Stomach smooth muscle (tissue), 2 donors: ENCODE results near the gene IFT172.

ENCODE experiments used
- H3K27ac ChIP-seq: one replicate; pipeline ENCODE4 v1.7.0; 2013; ENCODE audit warnings: mild to moderate bottlenecking, low read length, inconsistent platforms
- H3K27me3 ChIP-seq, 2 donors: one replicate each; pipeline ENCODE4 v1.7.0; 2013; ENCODE audit warnings: low read length in 2 of 2; ENCODE audit not compliant: insufficient read depth in 2 of 2, control insufficient read depth in 1 of 2
- H3K36me3 ChIP-seq, 2 donors: one replicate each; pipeline ENCODE4 v1.7.0; 2013; ENCODE audit warnings: low read length in 2 of 2; ENCODE audit not compliant: control insufficient read depth in 2 of 2, insufficient read depth in 2 of 2
- H3K4me1 ChIP-seq: one replicate; pipeline ENCODE4 v1.7.0; 2013; ENCODE audit warnings: low read length; ENCODE audit not compliant: control insufficient read depth, insufficient read depth
- H3K4me3 ChIP-seq, 2 donors: one replicate each; pipeline ENCODE4 v1.7.0; 2013; ENCODE audit warnings: low read length in 2 of 2
- H3K9ac ChIP-seq, 2 donors: one replicate each; pipeline ENCODE4 v1.7.0; 2013; ENCODE audit warnings: low read length in 2 of 2, mild to moderate bottlenecking in 1 of 2
- H3K9me3 ChIP-seq, 2 donors: one replicate each; pipeline ENCODE4 v1.7.0; 2013; ENCODE audit warnings: low read length in 2 of 2; ENCODE audit not compliant: control insufficient read depth in 2 of 2
- donor health status: healthy.
- donor health status: Pancreatic carcinoma.

The IFT172 gene

DNA sequence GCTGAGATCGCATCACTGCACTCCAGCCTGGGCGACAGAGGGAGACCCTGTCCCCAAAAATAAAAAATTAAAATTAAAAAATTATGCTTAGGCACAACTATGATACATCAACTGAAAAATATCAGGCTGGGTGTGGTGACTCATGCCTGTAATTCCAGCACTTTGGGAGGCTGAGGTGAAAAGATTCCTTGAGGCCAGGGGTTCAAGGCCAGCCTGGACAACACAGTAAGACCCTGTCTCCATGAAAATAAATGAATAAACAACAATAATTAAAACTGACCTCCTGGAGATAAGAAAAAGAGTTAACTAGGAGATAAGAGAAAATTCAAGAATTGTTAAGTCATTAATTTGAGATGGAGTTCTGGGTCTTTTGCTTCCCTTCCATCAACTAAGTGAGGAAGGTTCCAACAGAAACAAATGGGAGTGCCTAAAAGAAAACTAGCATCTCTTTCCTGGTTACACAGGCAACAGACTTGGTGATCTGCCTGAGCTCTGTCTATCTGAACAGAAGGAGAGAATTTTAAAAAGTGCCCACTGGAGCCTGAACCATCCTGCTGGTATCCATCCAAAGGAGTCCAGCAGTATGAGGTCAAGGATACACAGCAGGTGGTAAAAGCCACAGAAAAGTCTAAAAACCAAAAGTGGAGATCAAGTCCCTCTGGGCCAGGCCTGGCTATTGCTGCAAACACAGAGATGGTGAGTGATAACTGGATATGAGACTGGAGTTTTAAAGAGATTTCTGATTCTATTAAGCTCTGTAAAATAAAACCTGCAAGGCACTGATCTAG, 89.0 kb downstream of the IFT172 start:
- Histone ChIP-seq H3K27me3 (no peaks in the 10 kb centered on the region), H3K36me3 (no peaks in the 10 kb centered on the region), H3K4me3 (no peak overlapping the region), H3K9ac (no peak overlapping the region), H3K9me3 (no peaks in the 10 kb centered on the region), H3K27ac (no peak overlapping the region), H3K4me1 (no peaks in the 10 kb centered on the region)

DNA sequence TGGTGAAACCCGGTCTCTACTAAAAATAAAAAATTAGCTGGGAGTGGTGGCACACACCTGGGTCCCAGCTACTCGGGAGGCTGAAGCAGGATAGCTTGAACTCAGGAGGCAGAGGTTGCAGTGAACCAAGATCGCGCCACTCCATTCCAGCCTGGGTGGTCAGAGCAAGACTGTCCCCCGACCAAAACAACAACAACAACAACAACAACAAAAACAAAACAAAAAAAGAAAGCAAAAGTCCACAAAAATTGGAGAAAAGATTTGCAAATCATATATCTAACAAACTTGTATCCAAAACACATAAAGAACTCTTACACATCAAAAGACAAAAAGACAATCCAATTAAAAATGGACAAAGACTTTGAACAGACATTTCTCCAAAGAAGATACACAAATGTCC, 90.6 kb downstream of the IFT172 start:
- Histone ChIP-seq H3K36me3 (no peaks in the 10 kb centered on the region), H3K27ac (no peak overlapping the region), H3K4me3 (no peak overlapping the region), H3K4me1 (no peaks in the 10 kb centered on the region), H3K27me3 (no peaks in the 10 kb centered on the region), H3K9me3 (no peaks in the 10 kb centered on the region), H3K9ac (no peak overlapping the region)
